HG03280 (cell line): ENCODE measurements around the gene IL9.

Experiments
- ATAC-seq: cut with Tn5 transposase; IDR thresholded peaks from one replicate; pipeline ENCODE4 v1.9.1; 2021; ENCODE audit warnings: mild to moderate bottlenecking, moderate library complexity; ENCODE audit not compliant: unreplicated experiment

Gene IL9

GRCh38 chr5:135843571-135844337, 51.9 kb downstream of the IL9 start:
- ATAC-seq: no peak

DNA sequence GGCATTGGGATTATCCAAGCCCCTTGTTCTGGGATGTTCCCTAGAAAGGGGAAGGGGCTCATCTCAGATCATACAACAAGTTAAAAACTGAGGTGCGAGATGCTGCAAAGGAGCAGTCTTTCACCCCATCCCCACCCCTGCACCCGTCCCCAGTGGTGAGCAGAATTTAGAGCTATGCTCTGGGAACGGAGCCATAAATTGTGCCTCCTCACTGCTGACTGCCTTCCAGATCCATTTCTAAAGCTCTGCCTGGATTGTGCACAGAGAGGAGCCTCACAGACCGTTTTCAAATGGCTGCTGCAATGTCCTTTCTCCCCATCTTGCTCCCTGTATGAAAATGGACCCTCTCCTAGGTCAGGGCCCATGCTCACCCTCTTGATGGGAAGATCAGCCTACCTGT, 52.9 kb downstream of the IL9 start:
- no peak for ATAC-seq
